WI38 (cell line): Measurements from ENCODE around the gene MYO7A.

Experiments used
- H3K4me3 ChIP-seq: 2 replicates; pipeline ENCODE4 v1.5.1; 2011; ENCODE audit warnings: low read depth, mild to moderate bottlenecking, control low read depth, low read length
- TF ChIP-seq, protein P1 (sequence below): IDR thresholded peaks from 2 replicates; pipeline ENCODE4 v1.5.1; 2012; ENCODE audit warnings: low read depth, mild to moderate bottlenecking, control low read depth, low read length

MYO7A gene

DNA sequence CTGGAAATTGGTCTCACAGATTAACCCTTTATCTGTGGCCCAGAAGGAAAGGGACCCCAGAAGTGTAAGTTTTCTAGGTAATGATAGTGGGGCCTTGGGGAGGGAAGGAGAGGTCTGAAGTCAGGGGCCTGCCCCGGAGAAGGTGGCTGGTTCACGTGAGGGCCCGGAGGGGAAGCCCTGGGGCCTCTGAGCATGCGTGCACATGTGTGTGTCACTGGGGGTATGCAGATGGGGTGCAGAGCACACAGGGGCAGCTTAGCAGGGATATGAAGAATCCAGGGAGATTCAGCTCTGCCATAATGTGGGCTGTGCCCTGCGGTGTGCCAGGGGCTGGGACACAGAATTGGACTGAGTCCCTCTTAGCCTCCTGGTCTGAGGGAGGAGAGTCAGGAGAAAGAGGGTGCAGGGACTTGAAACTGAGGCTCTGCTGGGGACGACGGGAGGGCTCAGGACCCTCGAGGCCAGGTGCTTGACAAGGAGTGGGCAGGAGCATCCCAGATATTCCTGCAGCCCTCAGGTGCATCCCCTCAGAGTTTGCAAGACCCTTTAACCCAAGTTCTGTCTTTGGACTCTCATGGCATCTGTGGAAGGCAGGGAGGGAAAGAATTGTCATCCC is 15.5 kb downstream of the MYO7A start:
- TF ChIP-seq, protein P1, sequence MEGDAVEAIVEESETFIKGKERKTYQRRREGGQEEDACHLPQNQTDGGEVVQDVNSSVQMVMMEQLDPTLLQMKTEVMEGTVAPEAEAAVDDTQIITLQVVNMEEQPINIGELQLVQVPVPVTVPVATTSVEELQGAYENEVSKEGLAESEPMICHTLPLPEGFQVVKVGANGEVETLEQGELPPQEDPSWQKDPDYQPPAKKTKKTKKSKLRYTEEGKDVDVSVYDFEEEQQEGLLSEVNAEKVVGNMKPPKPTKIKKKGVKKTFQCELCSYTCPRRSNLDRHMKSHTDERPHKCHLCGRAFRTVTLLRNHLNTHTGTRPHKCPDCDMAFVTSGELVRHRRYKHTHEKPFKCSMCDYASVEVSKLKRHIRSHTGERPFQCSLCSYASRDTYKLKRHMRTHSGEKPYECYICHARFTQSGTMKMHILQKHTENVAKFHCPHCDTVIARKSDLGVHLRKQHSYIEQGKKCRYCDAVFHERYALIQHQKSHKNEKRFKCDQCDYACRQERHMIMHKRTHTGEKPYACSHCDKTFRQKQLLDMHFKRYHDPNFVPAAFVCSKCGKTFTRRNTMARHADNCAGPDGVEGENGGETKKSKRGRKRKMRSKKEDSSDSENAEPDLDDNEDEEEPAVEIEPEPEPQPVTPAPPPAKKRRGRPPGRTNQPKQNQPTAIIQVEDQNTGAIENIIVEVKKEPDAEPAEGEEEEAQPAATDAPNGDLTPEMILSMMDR = no peak
- H3K4me3 ChIP-seq = no peak overlapping the region

DNA sequence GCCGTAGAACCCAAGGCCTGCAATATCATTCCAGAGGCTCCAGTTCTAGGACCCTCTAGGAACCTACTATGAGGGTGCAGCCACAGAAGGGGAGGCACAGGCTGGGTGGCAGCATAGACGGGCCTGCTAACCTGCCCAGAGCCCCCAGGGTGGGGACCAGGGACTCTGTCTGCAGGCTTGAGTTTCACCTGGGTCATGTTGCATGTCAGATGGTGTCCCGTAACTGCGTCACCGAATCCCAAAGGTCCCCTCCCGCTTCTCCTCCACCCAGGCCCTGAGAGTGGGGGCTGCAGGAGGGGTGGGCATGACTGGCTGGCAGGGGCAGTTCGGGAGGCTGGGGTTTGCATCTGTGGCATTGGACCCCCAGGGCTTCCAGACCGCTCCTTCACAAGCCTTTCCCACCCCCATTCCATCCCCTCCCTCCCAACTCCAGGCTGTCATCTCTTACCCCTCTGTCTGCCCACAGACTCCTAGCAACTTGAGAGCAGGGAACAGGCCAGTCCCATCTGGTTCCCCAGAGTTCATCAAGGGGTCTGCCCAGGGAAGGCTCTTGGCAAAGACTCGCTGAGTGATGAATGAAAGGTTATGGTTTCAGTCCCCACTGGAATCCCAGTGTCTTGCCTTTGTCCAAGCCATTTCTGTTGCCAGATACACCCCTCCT is 16.3 kb downstream of the MYO7A start:
- TF ChIP-seq, protein P1 = no peak
- no peak overlapping the region for H3K4me3 ChIP-seq

DNA sequence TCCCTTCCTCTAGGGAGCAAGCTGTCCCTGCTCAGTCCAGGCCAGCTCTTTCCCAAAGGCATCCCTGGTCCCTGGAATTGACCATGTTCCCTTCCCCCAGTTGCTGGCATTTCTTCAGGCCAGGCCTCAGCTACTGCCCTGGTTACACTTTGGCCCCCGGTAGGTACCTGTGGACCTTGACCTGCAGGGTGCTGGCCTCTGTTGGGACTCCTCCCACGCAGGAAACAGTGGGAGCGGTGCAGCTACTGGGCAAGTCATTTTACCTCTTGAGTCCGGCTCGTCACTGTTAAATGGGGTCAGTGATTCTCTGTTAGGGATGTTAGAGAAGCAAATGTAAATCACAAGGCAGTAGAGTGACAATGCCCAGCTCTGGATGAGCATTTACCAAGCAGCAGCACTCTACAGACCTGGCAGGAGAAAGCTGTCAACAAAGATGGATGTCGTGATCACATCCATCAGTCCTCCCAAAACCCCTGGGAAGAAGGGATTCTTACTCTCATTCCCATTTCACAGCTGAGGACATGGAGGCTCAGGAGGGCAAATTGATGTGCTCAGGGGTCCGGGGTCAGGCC is 16.9 kb downstream of the MYO7A start:
- TF ChIP-seq, protein P1 = no peak
- H3K4me3 ChIP-seq = no peak overlapping the region

DNA sequence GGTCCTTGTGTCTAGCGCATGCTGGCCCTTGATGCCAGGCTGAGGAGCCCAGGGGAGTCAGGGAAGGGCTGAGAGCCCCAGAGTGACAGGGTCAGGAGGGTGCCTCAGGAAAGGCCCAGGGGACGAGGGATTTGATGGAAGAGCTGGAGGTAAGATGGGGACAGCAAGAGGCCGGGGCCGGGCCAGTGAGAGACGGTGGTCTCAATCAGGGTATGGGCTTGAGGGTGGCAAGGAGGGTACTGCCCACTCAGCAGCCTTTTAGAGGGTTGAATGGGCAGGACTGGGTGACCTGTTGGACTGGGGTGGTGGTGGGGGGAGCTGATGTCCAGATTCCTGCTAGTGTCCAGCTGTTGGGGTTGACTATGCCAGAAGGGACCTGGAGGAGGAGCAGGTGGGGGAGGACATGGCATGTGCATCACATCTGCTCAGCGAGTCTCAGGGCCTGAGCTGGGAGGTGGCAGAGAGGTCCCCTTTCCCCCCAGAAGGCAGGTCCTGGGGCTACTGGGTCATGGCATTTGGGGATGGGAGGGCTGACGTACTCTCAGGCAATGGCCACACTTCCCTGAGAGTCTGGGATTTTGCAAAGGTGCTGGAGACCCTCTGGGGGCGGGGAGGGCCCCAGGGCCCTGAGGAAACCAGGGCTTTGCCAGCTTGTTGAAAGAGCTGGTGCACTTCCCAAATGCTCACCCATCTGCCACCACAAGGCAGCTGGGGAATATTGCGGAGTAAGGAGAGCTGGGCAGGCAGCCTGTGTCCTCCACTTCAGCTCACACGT is 18.4 kb downstream of the MYO7A start:
- H3K4me3 ChIP-seq = no peak overlapping the region
- TF ChIP-seq, protein P1 = no peak

DNA sequence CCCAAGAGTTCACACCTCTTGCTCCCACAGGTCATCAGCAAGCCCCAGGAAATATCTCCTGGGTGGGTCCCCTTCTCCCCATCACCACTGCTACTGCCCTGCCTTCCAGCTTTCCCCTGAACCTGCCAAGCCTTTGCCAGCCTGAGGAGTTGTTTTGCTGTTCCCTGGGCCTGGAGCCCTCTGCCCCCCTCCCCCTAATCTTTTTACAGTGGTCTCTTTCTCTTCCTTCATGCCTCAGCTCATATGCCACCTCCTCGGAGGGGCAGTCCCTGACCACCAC is 18.9 kb downstream of the MYO7A start:
- TF ChIP-seq, protein P1 = no peak
- H3K4me3 ChIP-seq = no peak overlapping the region

DNA sequence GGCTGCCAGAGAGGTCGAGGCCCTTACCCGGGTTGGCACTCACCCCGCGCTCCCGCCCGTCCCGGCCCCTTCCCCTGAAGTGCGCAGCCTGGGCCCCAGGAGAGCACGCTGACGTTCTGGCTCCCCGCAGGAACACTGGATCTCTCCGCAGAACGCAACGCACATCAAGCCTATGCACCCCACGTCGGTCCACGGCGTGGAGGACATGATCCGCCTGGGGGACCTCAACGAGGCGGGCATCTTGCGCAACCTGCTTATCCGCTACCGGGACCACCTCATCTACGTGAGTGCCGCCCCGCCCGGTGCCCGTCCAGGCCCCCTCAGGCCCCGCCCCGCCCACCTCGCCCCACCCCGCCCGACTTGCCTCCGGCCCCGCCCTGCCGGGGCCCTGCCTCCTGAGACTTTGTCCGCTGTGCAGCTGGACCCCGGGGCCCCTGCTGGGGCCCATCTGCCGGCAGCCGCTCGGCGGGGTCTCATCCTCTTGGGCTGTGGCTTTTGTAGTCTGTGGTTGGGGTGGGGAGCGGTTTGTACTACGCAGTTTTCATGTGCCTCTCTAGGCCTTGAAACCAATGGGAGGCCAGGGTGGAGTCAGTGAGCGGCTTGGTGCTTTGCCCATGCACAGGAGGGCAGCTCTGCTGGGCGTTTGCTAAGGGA is 19.7 kb downstream of the MYO7A start:
- no peak overlapping the region for H3K4me3 ChIP-seq
- TF ChIP-seq, protein P1 = no peak
